C4-2B (cell line): ENCODE measurements around the gene GABRA1.

Experiments
- H3K27ac ChIP-seq: fragments of 450-650 bp; 2 replicates; pipeline ENCODE4 v1.5.1; 2017
- CTCF ChIP-seq: fragments of 450-650 bp; conservative IDR thresholded peaks from 2 replicates; pipeline ENCODE4 v1.5.1; 2017; ENCODE audit warnings: mild to moderate bottlenecking
- ZFX ChIP-seq: fragments of 450-650 bp; IDR thresholded peaks from 2 replicates; pipeline ENCODE4 v1.6.1; 2017

The GABRA1 gene

GRCh38 chr5:161899590-161899989, 51.7 kb downstream of the GABRA1 start:
- TF ChIP-seq ZFX (no peak), CTCF (no peak)
- H3K27ac ChIP-seq: no peak overlapping the region

- no peak overlapping the region for H3K27ac ChIP-seq
- TF ChIP-seq CTCF (no peak), ZFX (no peak)
These were observed 53.1 kb downstream of the GABRA1 start for GRCh38 chr5:161900981-161901380.

- H3K27ac ChIP-seq: no peak overlapping the region
- TF ChIP-seq CTCF (no peak), ZFX (no peak)
These were observed 73.9 kb downstream of the GABRA1 start for GRCh38 chr5:161921781-161922180.

- H3K27ac ChIP-seq: no peak overlapping the region
- TF ChIP-seq CTCF (no peak), ZFX (no peak)
These were observed 76.3 kb downstream of the GABRA1 start for GRCh38 chr5:161924270-161924669.

GRCh38 chr5:161925960-161926359, 78.0 kb downstream of the GABRA1 start:
- TF ChIP-seq CTCF (peak; percentile 47), ZFX (no peak)
- no peak overlapping the region for H3K27ac ChIP-seq

GRCh38 chr5:161934486-161934885, 86.6 kb downstream of the GABRA1 start:
- TF ChIP-seq ZFX: no peak
- no peak for TF ChIP-seq CTCF
- H3K27ac ChIP-seq: no peak overlapping the region

GRCh38 chr5:161944974-161945373, 97.1 kb downstream of the GABRA1 start:
- TF ChIP-seq ZFX: no peak
- no peak for TF ChIP-seq CTCF
- no peak overlapping the region for H3K27ac ChIP-seq
